Gastroesophageal sphincter (tissue), 4 donors: ENCODE measurements around the gene IGFBP7. TPM values are rescaled to one million over a fixed set of nuclear protein-coding genes. Genes with fewer than 3 reads are reported as not detected.

Experiments used
- ATAC-seq: fragments of 150-250 bp; one replicate; pipeline ENCODE4 v1.9.1; 2016; ENCODE audit warnings: mild to moderate bottlenecking, moderate library complexity
- H3K27ac ChIP-seq, 4 donors: fragments of 200-600 bp; sonication (generic) in 3 of 4; 1 replicate in 3 of 4; 2 replicates in 1 of 4; pipeline ENCODE4 v1.5.1; 2016 to 2019
- H3K27me3 ChIP-seq: fragments of 200-600 bp; sonication (generic); one replicate; pipeline ENCODE4 v1.5.1; 2019
- H3K36me3 ChIP-seq, 2 donors: fragments of 200-600 bp; sonication (generic); one replicate each; pipeline ENCODE4 v1.5.1; 2019; ENCODE audit warnings: control low read depth in 1 of 2
- H3K4me1 ChIP-seq, 3 donors: fragments of 200-600 bp; sonication (generic); 1 replicate in 2 of 3; 2 replicates in 1 of 3; pipeline ENCODE4 v1.5.1; 2016 to 2019; ENCODE audit warnings: control low read depth in 2 of 3
- H3K4me3 ChIP-seq, 2 donors: fragments of 200-600 bp; sonication (generic); one replicate each; pipeline ENCODE4 v1.5.1; 2019; ENCODE audit warnings: mild to moderate bottlenecking in 1 of 2, moderate library complexity in 1 of 2
- H3K9me3 ChIP-seq, 3 donors: fragments of 200-600 bp; sonication (generic); one replicate each; pipeline ENCODE4 v1.5.1; 2017 to 2019; ENCODE audit warnings: control low read depth in 2 of 3
- CTCF ChIP-seq, 4 experiments: fragments of 200-600 bp in 2 of 4; fragments of 450-650 bp in 2 of 4; sonication (generic) in 1 of 4; IDR thresholded peaks; one replicate each; pipeline ENCODE4 v1.5.1; 2017 to 2019; ENCODE audit warnings: antibody characterized with exemption in 4 of 4, mild to moderate bottlenecking in 2 of 4, moderate library complexity in 2 of 4
- EP300 ChIP-seq: sonication (generic); formaldehyde crosslinking; IDR thresholded peaks from one replicate; pipeline ENCODE4 v1.6.1; 2017; ENCODE audit warnings: antibody characterized with exemption, mild to moderate bottlenecking
- POLR2A ChIP-seq, 2 donors: fragments of 450-650 bp; IDR thresholded peaks; one replicate each; pipeline ENCODE4 v1.6.1; 2017; ENCODE audit warnings: antibody characterized with exemption in 2 of 2, mild to moderate bottlenecking in 2 of 2, moderate library complexity in 1 of 2
- POLR2AphosphoS5 ChIP-seq: sonication (generic); formaldehyde crosslinking; IDR thresholded peaks from one replicate; pipeline ENCODE4 v1.6.1; 2017; ENCODE audit warnings: antibody characterized with exemption
- WGBS, 2 donors: methylation state at CpG; one replicate each; pipeline ENCODE4 v1.1.5; 2018; ENCODE audit warnings: low coverage in 1 of 2; 5-methylcytosine and 5-hydroxymethylcytosine counted together
- total RNA-seq, 4 donors: library from RNA; depleted of rRNA; stranded (reverse); fragments of >200 nt; gene quantifications; one replicate each; pipeline ENCODE4 v1.1.0, GENCODE V29; 2016

IGFBP7 gene
- total RNA-seq, 4 donors from 2014 or later: 478 to 876 (median 798) TPM

- ATAC-seq: no peak
- no peak overlapping the region for H3K4me3 ChIP-seq
- H3K4me1 ChIP-seq: no peaks in the 10 kb centered on the region
- no peak for TF ChIP-seq POLR2A (IDR thresholded peaks at IDR 0.05)
- no peak for TF ChIP-seq POLR2AphosphoS5
- TF ChIP-seq EP300: no peak
- no peak for TF ChIP-seq CTCF (IDR thresholded peaks at IDR 0.05)
- H3K36me3 ChIP-seq: no peaks in the 10 kb centered on the region
- H3K9me3 ChIP-seq: peaks cover 0 to 9% (median 0%) of the 10 kb centered on the region in 3 donors
- no peak overlapping the region for H3K27ac ChIP-seq
- H3K27me3 ChIP-seq: no peaks in the 10 kb centered on the region
Observed at GRCh38 chr4:57125996-57126395, 15.8 kb upstream of the IGFBP7 start.

- H3K27me3 ChIP-seq: no peaks in the 10 kb centered on the region
- no peak overlapping the region for H3K4me3 ChIP-seq
- no peak overlapping the region for H3K27ac ChIP-seq
- TF ChIP-seq EP300 (no peak), POLR2A (IDR thresholded peaks at IDR 0.05) (no peak), CTCF (IDR thresholded peaks at IDR 0.05) (no peak), POLR2AphosphoS5 (no peak)
- H3K36me3 ChIP-seq: no peaks in the 10 kb centered on the region
- ATAC-seq: no peak
- H3K9me3 ChIP-seq: peaks cover 0 to 9% (median 0%) of the 10 kb centered on the region in 3 donors
- H3K4me1 ChIP-seq: peaks cover 0 to 8% (median 4%) of the 10 kb centered on the region in 3 donors
Observed at GRCh38 chr4:57124145-57124544, 14.0 kb upstream of the IGFBP7 start.

- TF ChIP-seq POLR2AphosphoS5 (no peak), EP300 (no peak), CTCF (IDR thresholded peaks at IDR 0.05) (no peak)
- Histone ChIP-seq H3K4me1 (peaks cover 2 to 20% (median 10%) of the 10 kb centered on the region in 3 donors), H3K27me3 (no peaks in the 10 kb centered on the region), H3K36me3 (no peaks in the 10 kb centered on the region), H3K27ac (no peak overlapping the region), H3K4me3 (no peak overlapping the region), H3K9me3 (peaks cover 0 to 9% (median 0%) of the 10 kb centered on the region in 3 donors)
- 100% methylated on average over 1 of the region's 1 CpG for WGBS, 2 donors
- ATAC-seq: no peak
Observed at GRCh38 chr4:57122959-57123358, 12.8 kb upstream of the IGFBP7 start.

GRCh38 chr4:57119054-57119651, 9.0 kb upstream of the IGFBP7 start:
- WGBS, 2 donors: 3 to 9% methylated on average over 7 to 8 of the region's 8 CpGs
- peak overlapping the region in 1 of 2 donors; percentile 34 for H3K4me3 ChIP-seq
- peak; percentile 97 for ATAC-seq
- H3K27ac ChIP-seq: peak overlapping the region; percentile 69 to 90 (median 84)
- no peaks in the 10 kb centered on the region for H3K36me3 ChIP-seq
- no peak for TF ChIP-seq EP300
- TF ChIP-seq POLR2A (IDR thresholded peaks at IDR 0.05): no peak
- peak in 1 of 4 experiments; percentile 35 for TF ChIP-seq CTCF (IDR thresholded peaks at IDR 0.05)
- peak; percentile 52 for TF ChIP-seq POLR2AphosphoS5
- H3K4me1 ChIP-seq: peaks cover 2 to 22% (median 10%) of the 10 kb centered on the region in 3 donors
- H3K27me3 ChIP-seq: no peaks in the 10 kb centered on the region
- peaks cover 0 to 9% (median 0%) of the 10 kb centered on the region in 3 donors for H3K9me3 ChIP-seq

GRCh38 chr4:57117491-57117890, 7.3 kb upstream of the IGFBP7 start:
- H3K4me3 ChIP-seq: no peak overlapping the region
- 69 to 100% methylated on average over 1 to 2 of the region's 2 CpGs for WGBS, 2 donors
- no peaks in the 10 kb centered on the region for H3K36me3 ChIP-seq
- ATAC-seq: no peak
- H3K27ac ChIP-seq: no peak overlapping the region
- no peak for TF ChIP-seq POLR2A (IDR thresholded peaks at IDR 0.05)
- no peak for TF ChIP-seq POLR2AphosphoS5
- H3K4me1 ChIP-seq: peaks cover 2 to 22% (median 10%) of the 10 kb centered on the region in 3 donors
- H3K27me3 ChIP-seq: no peaks in the 10 kb centered on the region
- H3K9me3 ChIP-seq: peaks cover 0 to 1% (median 0%) of the 10 kb centered on the region in 3 donors
